Measurements from ENCODE around the gene C22orf23.
A peak's percentile ranks its signal among the peaks of the same experiment; 100 is the strongest.

The C22orf23 gene

GRCh38 chr22:37907036-37907954 lies 46.1 kb downstream of the C22orf23 start:
- H3K4me3 ChIP-seq (ENCODE audit: low read depth, low read length): peak overlapping the region; percentile 75
- H2AFZ ChIP-seq: peak overlapping the region; percentile 42
- TF ChIP-seq, protein P1, sequence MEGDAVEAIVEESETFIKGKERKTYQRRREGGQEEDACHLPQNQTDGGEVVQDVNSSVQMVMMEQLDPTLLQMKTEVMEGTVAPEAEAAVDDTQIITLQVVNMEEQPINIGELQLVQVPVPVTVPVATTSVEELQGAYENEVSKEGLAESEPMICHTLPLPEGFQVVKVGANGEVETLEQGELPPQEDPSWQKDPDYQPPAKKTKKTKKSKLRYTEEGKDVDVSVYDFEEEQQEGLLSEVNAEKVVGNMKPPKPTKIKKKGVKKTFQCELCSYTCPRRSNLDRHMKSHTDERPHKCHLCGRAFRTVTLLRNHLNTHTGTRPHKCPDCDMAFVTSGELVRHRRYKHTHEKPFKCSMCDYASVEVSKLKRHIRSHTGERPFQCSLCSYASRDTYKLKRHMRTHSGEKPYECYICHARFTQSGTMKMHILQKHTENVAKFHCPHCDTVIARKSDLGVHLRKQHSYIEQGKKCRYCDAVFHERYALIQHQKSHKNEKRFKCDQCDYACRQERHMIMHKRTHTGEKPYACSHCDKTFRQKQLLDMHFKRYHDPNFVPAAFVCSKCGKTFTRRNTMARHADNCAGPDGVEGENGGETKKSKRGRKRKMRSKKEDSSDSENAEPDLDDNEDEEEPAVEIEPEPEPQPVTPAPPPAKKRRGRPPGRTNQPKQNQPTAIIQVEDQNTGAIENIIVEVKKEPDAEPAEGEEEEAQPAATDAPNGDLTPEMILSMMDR (IDR thresholded peaks at IDR 0.05): no peak
- peak overlapping the region; percentile 78 for H3K4me2 ChIP-seq (ENCODE audit: low read length)
- peak overlapping the region; percentile 76 for H3K27ac ChIP-seq
- H3K36me3 ChIP-seq (ENCODE audit: control insufficient read depth, insufficient read depth, low read length): no peaks in the 10 kb centered on the region
- peaks cover 9% of the 10 kb centered on the region for H3K4me1 ChIP-seq
- H3K27me3 ChIP-seq (ENCODE audit: control insufficient read depth, insufficient read depth, low read length): no peaks in the 10 kb centered on the region
- peaks cover 6% of the 10 kb centered on the region for H3K79me2 ChIP-seq
- H3K9ac ChIP-seq: peak overlapping the region; percentile 53
- H3K9me3 ChIP-seq (ENCODE audit: control insufficient read depth, low read length): no peaks in the 10 kb centered on the region

DNA sequence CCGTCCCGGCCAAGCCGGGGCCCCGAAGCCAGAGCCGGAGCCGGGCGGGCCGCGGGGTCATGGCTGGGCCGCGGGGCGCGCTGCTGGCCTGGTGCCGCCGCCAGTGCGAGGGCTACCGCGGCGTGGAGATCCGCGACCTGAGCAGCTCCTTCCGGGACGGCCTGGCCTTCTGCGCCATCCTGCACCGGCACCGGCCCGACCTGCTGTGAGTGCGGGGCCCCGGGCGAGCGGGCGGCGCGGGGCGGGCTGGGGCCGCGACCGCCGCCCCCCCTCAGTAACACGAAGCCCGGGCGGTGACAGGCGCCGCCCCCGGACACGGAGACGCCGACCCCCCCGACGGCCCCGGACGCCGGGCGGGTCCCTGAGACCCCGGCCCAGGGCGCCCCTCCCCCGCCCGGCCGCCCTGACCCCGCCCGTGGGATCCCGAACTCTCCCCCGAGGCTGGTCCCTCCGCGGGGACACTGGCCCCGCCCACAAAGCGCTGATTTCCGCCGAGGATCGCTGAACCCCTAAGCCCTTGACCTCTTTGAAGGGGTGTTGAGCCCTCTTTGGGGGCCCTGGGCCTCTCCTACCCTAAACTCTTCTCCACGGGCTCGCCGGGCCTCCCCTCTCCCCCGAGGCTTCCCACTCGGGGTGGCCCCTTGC lies 46.9 kb downstream of the C22orf23 start:
- H3K9ac ChIP-seq: peak overlapping the region; percentile 53
- peak overlapping the region; percentile 42 for H2AFZ ChIP-seq
- TF ChIP-seq, protein P1 (IDR thresholded peaks at IDR 0.05): no peak
- H3K4me3 ChIP-seq (ENCODE audit: low read depth, low read length): peak overlapping the region; percentile 75
- peaks cover 9% of the 10 kb centered on the region for H3K4me1 ChIP-seq
- H3K79me2 ChIP-seq: peaks cover 6% of the 10 kb centered on the region
- H3K27me3 ChIP-seq (ENCODE audit: control insufficient read depth, insufficient read depth, low read length): no peaks in the 10 kb centered on the region
- no peaks in the 10 kb centered on the region for H3K36me3 ChIP-seq (ENCODE audit: control insufficient read depth, insufficient read depth, low read length)
- H3K27ac ChIP-seq: peak overlapping the region; percentile 76
- no peaks in the 10 kb centered on the region for H3K9me3 ChIP-seq (ENCODE audit: control insufficient read depth, low read length)
- H3K4me2 ChIP-seq (ENCODE audit: low read length): peak overlapping the region; percentile 78

DNA sequence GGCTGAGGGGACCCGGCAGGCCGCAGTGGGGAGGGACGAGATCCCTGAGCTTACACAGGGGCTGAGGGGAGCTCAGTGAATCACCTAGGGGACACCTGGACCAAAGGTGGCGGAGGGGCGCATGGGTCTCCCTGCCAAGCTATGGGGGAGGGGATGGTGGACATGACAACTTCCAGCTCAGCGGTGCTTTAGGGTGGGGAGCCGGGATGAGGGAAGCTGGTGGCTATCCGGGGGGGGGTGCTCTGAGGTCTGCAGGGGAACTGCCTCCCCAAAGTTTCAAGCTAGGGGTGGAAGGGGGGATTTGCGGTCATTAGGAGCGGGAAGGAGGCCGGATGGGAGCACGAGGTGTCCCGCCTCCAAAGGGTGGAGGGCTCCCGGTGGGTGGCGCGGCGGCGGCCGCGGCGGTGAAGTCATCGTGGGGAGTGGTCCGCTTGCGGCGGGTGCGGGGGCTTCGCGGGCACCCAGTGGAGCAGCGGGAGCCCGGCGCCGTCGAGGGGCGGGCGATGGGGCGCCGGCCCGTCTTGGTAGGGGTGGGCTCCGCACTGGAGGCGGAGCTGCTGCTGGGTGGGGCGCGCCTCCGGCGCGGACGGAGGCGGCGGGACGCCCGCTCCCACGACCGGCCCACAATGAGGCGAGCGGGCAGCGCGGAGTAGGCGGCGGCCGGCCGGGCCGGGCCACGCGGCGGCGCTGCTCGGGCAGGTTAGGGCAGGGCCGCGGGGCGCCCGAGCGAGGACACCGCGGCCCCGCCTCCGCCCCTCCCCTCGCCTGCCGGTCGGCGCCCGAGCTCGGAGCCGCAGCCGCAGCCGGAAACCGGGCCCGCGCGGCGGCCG lies 47.7 kb downstream of the C22orf23 start, which contains the start of gene MICALL1:
MICALL1 (plus strand) TSS at position 764 of the 830 bp plus-strand sequence. CDS start 126 bp downstream, outside the sequence.
- Histone ChIP-seq H3K27me3 (ENCODE audit: control insufficient read depth, insufficient read depth, low read length) (no peaks in the 10 kb centered on the region), H3K4me3 (ENCODE audit: low read depth, low read length) (peak within 1 kb of the TSS; percentile 75), H3K36me3 (ENCODE audit: control insufficient read depth, insufficient read depth, low read length) (no peaks in the 10 kb centered on the region), H2AFZ (peak within 1 kb of the TSS; percentile 79), H3K9ac (peak within 1 kb of the TSS; percentile 53), H3K27ac (peak within 1 kb of the TSS; percentile 76), H3K4me2 (ENCODE audit: low read length) (peak within 1 kb of the TSS; percentile 80), H3K4me1 (peaks cover 4% of the 10 kb centered on the region), H3K79me2 (peaks cover 6% of the 10 kb centered on the region), H3K9me3 (ENCODE audit: control insufficient read depth, low read length) (no peaks in the 10 kb centered on the region)
- TF ChIP-seq, protein P1 (IDR thresholded peaks at IDR 0.05): no peak

- Histone ChIP-seq H2AFZ (peak overlapping the region; percentile 79), H3K9ac (no peak overlapping the region), H3K36me3 (ENCODE audit: control insufficient read depth, insufficient read depth, low read length) (no peaks in the 10 kb centered on the region), H3K27ac (peak overlapping the region; percentile 75), H3K4me2 (ENCODE audit: low read length) (no peak overlapping the region), H3K79me2 (peaks cover 6% of the 10 kb centered on the region), H3K4me1 (no peaks in the 10 kb centered on the region), H3K4me3 (ENCODE audit: low read depth, low read length) (no peak overlapping the region), H3K9me3 (ENCODE audit: control insufficient read depth, low read length) (no peaks in the 10 kb centered on the region), H3K27me3 (ENCODE audit: control insufficient read depth, insufficient read depth, low read length) (no peaks in the 10 kb centered on the region)
- TF ChIP-seq, protein P1 (IDR thresholded peaks at IDR 0.05): no peak
These were observed 48.5 kb downstream of the C22orf23 start for GRCh38 chr22:37904572-37905533.
